Activated CD8-positive, alpha-beta memory T cell treated with anti-CD3 and anti-CD28 coated beads, Interleukin-2, amount 50 U/mL, for 1 hour (primary cell): ENCODE measurements around the gene ENDOV.

ENCODE experiments used
- DNase-seq: peaks from one replicate; pipeline ENCODE4 v3.0.0-alpha.2; 2020; ENCODE audit errors: extremely low read depth

Gene ENDOV

DNA sequence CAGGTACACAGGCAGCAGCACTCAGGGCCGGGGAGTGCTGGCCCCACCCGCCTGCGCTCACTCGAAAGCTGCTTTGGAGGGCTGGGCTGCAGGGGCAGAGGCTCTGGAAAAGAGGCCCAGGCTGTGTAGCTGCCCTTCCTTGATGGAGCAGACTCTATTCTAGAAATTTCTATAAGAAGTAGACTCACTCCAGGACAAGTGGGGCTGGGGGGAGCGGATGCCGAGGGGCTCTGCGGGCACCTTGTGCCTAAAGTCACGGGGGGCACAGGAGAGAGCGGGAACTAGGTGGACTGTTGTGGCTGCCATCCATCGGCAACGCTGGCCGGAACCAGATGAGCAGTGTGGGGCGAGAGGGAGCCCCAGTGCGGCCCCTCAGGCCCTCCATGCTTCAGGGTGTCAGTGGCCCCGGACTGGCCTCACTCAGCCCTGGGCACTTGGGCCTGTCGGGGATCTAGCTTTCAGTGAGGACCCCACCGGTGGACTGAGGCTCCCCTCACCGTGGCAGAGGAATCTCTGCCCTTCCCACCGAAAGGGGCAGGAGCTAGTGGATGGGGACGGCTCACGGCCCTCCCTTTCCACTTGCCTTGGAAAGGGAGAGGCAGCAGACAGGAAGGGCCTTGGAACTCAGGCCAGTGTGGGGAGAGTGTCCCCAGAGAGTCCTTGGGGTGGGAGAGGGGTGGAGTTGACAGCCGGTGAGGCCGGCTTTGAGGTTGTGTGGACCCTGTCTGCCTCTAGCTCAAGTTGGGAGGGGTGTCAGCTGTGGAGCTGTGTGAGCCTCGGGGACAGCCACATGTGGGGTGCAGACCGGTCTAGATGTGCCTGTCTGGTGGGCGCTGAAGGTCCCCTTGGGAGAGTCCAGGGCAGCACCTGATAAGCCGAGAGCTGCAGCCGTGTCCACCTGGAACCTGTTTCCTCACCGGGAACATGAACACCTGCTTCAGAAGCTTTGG lies 16.6 kb downstream of the ENDOV start:
- DNase-seq: no peak

DNA sequence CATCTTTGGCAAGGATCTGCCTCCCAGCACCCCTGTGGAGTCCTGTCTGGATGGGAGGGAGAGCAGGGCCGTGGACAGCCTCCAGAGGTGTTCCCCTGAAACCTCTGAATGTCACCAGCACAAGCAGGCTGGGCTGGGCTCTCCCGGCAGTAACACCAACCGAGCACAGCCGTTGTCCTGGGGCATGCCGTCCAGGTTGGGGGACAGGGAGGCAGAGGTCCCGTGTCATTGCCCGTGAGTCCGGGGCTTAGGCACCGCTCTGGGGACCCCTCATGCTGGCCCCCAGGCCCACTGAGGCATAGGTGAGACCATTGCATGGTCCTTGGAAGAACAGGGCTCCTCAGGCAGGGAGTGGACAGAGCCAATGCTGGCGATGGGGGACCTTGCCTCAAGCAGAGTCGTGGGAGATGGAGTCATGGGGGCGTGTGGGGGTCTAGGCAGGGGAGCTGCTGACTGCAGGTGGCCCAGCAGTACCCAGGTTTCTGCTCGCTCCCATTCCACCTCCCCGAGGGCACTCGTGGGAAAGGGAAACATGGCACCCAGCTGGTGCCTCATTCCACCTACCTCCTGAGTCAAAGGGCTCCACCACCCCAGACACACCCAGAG lies 17.5 kb downstream of the ENDOV start:
- no peak for DNase-seq

DNA sequence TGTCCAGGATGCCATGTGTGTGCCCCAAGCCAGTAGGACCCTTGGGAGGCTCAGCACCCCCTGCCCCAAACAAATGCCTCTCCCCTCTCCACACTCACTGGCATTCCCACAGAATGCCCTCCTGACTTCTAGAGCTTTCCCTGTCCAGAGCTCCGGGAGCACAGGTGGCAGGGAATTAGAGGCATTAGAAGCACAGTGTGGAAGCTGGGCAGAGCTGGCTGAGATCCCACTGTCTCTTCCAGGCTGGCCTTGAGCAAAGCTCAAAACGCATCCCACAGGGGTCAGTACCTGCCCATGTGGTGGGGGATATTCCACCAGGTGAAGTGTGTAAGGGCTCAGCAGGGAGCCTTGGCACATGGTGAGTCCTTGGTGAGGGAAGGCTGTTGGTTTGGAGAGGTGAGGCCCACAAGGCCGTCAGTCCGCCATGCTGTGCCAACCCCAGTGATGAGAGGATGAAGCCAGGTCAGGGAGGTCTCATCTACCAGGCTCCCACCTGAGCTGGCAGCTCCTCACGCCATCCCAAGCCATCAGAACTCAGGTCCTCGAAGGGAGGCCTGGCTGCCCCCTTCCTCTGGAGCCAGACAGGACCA lies 18.1 kb downstream of the ENDOV start:
- DNase-seq: no peak

DNA sequence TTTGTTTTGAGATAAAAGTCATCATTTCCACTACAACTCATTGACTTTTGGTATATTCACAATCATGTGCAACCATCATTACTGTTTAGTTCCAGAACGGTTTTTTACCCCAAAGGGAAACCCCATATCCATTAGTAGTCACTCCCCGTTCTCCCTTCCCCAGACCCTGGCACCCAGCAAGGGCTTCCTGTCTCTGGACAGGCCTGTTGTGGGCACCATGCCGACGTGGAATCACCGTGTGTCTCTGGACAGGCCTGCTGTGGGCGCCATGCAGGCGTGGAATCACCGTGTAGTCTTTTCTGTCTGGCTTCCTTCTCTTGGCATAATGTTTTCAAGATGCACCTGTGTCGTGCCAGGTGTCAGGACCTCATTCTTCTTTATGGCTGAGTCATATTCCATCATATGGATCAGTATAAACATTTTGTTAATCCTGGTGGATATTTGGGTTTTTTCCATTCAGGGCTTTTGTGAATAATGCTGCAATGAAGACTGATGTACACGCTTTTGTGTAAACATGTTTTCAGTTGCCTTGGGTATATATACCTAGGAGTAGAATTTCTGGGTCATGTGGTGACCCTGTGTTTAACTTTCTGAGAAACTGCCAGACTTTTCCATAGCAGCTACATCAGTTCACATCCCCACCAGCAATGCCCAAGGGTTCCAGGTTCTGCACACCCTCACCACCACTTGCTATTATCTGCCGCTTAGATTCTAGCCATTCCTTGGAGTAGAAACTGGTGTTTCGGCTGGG lies 19.1 kb downstream of the ENDOV start:
- DNase-seq: no peak

DNA sequence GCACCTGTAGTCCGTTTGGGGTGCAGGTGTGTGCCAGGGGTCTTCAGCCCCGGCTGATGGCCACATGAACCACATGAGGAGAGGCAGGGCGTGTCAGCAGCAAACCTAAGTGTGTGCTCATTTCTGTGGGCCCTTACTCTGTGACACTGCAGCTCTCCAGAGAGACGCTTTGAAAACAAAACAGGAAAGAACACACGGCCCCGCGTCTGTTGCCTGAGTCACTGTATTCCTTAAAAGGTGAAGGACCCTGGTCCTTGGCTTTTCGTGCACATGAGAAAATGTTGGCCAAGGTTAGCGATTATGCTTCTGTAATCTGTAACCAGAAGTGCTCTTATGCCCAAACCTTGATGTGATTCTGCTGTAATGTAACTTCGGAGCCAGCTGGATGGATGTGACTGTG lies 22.6 kb downstream of the ENDOV start:
- DNase-seq: no peak

DNA sequence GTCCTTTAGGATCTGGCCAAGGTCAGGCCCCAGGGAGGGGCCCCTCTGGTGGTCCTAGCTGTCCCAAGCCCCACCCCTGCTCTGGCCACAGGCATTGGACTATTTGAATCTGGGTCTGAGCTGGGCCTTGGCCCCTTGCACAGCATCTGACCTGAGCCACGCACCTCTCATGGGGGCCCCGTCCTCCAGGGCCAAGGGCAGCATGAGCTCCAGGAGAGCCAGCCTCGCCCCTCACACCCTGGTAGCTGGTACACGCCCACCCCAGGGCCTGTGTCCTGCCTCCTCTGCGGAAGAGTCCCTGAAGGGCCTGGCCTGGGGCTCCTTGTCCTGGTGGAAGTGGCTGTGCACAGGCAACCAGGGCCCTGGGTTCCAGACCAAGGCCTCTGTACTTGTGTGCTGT lies 23.8 kb downstream of the ENDOV start:
- no peak for DNase-seq

DNA sequence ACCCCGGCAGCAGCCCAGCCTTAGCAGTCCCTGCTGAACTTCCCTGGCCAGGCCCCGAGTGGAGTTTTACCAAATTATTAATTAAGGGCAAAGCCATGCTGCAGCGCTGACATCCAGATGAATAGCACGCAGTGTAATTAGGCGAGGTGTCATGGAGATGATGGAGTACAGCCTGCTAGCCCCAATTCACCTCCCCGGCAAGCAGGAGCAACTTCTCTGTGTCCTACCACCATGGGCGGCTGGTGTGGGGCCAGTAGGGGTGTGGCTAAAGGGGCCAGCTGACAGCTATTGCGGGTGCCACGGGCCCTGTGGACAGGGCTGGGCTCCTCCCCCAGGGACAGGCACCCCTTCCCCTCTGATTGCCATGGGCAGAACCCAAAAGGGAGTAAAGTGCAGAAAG lies 24.5 kb downstream of the ENDOV start:
- DNase-seq: no peak

DNA sequence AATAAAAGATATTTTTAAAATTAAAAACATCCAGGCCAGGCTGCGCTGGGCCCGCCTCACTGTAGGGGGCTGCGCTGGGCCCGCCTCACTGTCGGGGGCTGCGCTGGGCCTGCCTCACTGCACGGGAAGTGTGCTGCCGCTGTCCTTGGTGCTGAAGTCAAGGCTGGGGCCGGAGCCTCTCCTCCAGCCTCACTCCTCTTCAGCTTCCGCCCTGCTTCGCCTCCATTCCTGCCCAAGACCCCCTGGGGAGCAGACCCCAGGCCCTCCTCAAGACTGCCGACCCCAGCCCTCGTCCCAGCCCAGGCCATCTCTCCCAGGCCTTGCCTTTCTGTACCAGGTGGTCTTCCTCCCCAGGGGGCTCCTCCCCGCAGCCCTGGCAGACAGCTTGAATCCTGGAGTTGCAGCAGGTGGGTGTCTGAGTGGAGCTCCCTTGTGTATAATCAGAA lies 26.2 kb downstream of the ENDOV start:
- DNase-seq: no peak

DNA sequence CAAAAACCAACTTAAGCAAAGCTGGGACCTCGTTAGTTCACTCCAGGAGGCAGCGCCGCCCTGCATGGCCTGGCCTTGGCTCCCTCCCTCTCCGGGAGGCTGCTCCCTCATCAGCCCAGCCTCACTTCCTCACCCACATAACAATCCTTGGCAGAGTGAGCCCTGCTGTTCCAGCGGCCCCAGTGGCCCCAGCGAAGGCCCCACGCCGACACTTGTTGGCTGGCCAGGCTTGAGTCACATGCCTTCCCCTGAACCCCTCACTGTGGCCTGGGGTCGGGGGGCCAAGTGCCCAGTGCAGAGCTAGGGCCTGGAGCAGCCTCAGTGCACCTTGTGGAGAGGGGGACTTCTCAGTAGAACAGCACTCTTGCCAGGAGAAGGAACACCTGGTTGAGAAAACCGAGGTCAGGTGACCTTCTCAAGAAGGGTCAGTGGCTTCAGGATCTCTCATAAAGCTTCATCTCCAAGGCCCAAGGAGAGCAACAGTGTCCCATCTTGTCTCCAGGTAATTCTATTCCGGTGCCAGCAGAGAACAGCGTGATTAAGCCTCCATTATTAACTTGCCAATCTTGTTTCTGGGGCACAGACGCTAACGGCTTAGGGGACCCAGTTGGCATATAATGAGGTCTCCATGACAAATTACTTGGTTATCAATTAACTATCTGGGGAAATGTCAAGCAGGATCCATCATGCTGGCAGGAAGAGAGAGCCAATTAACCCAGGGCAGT lies 26.8 kb downstream of the ENDOV start:
- DNase-seq: no peak

DNA sequence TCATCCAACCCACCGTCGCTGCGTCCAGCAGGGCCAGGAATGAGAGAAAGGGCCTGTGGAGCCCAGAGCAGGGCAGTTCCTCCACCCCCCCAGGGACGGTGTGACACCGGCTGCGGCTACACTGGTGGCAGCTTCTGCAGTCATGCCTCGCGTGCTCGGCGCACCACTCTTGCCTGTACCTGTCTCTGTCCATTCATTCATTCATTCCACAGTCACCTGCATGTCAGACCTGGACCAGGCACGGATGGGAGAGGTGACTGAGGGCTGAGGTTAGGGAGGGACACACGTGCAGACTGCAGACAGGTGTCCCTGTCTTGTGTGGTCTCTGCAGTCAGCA lies 27.3 kb downstream of the ENDOV start:
- no peak for DNase-seq

DNA sequence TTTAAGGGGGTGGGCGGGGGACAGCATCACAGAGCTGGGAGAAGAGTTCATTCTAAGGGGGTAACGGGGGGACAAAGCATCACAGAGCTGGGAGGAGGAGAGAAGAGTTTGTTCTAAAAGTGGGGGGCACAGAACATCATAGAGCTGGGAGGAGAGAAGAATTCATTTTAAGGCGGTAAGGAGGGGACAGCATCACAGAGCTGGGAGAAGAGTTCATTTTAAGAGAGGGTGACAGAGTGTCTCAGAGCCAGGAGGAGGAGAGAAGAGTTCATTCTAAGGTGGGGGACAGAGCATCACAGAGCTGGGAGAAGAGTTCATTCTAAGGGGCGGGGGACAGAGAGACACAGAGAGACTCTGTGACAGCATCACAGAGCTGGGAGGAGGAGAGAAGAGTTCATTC lies 27.8 kb downstream of the ENDOV start:
- no peak for DNase-seq

DNA sequence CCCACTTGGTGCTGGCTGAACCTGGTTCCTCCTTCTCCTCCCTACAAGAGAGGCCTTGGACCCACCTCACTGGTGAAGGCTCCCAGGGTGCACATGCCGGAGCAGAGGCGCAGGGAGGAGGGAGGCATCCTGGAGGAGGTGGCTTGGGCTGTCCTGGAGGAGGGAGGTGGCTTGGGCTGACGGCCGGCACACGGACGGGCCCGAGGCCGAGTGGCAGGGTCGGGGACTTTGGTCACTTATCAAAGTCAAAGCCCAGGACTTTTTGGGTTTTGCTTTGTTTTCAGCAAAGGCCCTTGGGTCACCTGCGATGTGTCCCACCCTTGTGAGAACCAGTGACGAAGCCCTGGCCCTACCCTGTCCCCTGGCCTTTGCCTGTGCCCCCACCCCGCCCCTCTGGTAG lies 28.5 kb downstream of the ENDOV start:
- DNase-seq: no peak

DNA sequence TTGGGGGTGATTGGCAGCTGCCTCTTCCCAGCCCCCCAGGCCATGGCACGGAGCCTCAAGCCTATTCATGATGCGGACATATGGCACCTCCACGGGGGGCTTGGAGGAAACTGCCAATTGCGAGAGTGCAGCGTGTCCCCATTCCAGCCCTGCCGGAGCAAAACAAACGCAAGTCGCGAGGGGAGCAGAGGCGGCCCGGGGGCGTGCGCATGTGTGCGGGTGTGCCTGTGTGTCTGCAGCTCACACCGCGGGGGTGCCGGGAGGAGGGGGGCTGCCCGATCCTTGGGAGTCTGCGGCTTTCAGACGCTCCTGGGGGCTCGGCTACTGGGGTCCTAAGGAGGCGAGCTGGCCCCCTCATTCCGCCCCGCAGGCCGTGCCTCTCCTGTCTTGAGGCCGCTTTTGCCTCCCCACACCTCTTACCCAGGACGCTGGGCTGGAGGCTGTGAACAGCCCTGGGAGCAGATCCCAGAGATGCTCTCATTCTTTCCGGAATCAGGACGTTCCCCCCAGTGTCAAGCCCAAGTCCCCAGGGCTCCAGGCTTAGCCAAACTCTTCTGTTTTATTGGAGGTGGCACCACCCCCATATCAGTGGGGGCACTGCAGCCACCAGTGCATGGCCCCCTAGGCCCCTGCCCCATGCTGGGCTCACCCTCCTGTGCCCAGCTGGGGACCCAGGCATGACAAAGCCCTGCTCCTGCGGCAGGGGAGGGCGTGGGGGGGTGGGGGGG lies 29.1 kb downstream of the ENDOV start:
- no peak for DNase-seq

DNA sequence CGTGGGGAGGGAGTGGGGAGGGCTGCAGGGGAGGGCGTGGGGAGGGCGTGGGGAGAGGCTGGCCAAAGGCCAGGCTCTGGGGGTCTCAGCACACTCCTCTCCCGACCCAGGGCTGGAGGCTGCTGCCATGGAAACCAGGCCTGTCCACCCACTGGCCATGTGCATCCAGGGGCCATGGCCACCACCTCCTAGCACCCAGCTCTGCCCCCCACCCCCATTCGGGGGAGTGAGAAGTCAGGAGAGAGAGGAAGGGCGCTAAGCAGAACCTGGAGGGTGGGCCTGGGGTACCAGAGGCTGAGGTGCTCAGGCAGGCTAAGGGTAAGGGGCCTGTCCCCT lies 29.6 kb downstream of the ENDOV start:
- DNase-seq: no peak

DNA sequence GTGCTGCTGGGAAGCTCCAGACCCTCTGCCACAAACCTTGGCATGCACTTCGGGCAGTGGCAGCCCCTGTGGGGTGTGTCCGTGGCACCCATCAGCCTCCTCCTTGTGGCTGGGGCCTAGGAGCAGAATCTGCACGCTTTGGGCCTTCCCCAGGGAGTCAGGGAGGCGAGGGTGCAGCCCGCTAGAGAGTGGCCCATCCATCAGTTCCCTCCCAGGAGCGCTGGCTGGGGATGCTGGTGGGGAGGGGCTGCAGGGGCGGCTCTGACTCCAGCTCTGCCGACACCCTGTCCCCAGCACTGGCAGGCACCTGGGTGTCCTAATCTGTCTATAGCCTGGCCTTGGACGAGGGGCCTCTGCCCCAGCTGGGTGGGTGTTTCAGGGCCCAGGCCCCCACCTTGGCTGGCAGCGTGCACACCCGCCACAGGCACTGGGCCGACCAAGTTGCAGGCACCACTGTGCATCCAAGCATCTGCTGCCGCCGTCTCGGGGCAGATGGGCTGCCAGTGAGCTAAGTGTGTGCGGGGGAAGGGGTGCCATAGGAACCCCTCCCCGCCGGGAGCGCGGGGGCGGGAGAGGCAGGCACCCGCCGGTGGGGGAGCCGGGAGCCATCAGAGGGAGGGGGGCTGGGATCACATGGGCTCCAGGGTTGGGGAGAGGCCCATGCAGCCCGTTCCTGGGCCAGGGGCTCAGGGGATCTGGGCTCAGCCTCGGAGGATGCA lies 30.2 kb downstream of the ENDOV start:
- DNase-seq: no peak

DNA sequence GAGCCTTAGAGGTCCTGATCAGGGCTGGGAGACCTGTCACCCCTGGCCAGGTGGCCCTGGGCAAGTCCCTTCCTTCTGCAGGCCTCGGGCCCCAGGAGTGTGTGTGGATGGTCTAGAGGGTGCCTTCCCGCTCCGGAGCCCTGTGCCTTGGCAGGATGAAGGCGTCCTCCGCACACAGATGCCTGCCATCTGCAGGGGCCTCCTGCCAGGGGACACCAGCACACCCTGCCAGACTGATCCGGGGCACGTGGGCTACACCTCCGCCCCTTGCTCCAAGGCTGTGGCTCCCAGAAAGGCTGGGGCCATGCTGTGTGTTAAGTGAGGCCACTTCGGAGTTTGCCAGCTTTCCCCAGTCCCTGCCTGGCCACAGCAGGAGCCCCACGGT lies 30.8 kb downstream of the ENDOV start:
- no peak for DNase-seq

DNA sequence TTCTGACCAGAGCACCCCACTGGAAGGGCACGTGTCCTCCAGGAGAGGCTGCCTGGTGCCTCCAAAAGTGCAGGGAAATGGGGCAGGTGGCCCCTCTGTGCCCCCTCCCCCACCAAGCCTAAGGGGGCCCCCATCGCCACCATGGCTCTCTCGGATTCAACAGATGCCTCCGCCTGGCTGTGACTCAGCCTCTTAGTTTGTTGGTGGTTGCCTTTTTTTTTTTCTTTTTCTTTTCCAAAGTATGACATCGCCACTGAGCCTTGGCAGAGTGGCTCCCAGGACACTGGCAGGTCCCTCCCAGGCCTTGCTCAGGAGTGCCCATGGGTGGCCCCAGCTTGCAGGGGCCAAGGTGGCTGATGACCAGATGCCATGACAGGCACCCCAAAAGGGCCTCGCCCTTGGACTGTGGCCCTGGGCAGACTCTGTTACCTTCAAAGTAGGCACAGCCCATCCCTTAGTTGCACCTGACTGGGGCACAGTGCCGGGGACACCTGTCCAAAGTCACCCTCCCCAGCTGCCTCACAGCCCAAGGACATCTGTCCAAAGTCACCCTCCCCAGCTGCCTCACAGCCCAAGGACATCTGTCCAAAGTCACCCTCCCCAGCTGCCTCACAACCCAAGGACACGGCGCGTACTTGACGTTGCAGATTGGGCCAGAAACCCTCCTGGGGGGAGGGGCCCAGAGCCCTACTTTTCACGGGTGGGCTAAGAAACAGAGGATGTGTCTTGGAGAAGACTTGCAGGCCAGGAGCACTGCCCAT lies 31.9 kb downstream of the ENDOV start:
- DNase-seq: no peak

DNA sequence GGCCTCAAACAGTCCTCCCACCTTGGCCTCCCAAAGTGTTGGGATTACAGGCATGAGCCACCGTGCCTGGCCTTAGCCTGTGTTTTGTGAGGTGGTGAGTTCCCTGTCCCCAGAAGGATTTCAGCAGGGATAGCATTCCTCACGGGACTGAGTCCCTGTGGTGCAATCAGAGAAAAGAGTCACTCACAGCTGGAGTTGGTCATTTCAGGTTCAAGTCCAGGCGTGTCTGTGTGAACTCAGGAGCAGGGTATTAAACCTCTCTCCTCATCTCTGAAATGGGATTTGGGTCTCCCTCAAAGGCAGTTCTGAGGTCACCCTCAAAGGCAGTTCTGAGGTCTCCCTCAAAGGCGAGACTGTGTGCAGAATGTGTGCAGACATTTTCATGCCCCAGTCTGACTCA lies 32.8 kb downstream of the ENDOV start:
- DNase-seq: no peak

DNA sequence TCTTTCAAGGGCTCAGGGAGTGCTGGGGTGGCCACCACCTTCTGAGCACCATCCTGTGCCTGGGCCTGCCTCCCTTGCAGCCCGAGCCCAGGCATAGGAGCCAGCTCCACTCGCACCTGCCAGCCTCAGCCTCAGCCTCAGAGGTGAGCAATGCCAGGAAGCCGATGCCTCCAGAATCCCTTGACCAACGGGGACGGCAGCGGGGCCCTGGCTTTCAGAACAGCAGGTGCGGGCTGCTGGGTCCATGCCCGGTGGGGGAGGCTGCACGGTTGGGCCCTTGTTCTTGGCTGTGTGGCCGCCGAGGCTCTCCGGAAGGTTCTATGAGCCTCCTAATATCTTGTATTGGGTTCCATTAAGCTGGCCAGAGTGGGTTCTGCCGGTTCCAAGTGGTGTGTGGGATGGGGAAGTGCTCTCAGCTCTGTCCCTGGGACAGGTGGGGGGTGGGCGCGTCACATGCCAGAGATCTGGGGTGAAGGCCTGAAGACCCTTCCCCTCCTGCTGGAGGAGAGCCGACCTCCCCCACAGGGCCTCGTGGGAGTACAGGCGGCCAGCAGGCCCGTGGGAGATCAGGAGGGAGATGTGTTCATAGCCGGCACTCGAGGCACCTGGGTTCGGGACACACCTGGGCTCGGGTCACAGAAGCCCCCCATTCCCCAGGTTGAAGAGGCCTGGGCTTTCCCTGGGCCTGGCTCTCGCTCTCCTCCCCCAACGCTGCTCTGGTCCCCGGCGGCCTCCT lies 34.4 kb downstream of the ENDOV start:
- DNase-seq: no peak
